Measurements from ENCODE around the gene ADAM22.

Gene ADAM22

GRCh38 chr7:88147341-88147740, 213.3 kb downstream of the ADAM22 start:
- TF ChIP-seq CTCF (IDR thresholded peaks at IDR 0.05; ENCODE audit: borderline replicate concordance, control extremely low read depth, extremely low read depth, insufficient read depth, missing control alignments): no peak
- no peak for DNase-seq (ENCODE audit: low spot score)
- in situ Hi-C loops (cut with MboI; ENCODE audit: low sequenced_read_pairs, unreplicated experiment): no loop called here

- TF ChIP-seq CTCF (IDR thresholded peaks at IDR 0.05; ENCODE audit: borderline replicate concordance, control extremely low read depth, extremely low read depth, insufficient read depth, missing control alignments): no peak
- DNase-seq (ENCODE audit: low spot score): no peak
- in situ Hi-C loops (cut with MboI; ENCODE audit: low sequenced_read_pairs, unreplicated experiment): no loop called here
These were observed 213.9 kb downstream of the ADAM22 start for GRCh38 chr7:88147949-88148348.

- in situ Hi-C loops (cut with MboI; ENCODE audit: low sequenced_read_pairs, unreplicated experiment): no loop called here
- no peak for TF ChIP-seq CTCF (IDR thresholded peaks at IDR 0.05; ENCODE audit: borderline replicate concordance, control extremely low read depth, extremely low read depth, insufficient read depth, missing control alignments)
- no peak for DNase-seq (ENCODE audit: low spot score)
These were observed 216.0 kb downstream of the ADAM22 start for GRCh38 chr7:88150033-88150432.

- TF ChIP-seq CTCF (IDR thresholded peaks at IDR 0.05; ENCODE audit: borderline replicate concordance, control extremely low read depth, extremely low read depth, insufficient read depth, missing control alignments): no peak
- no peak for DNase-seq (ENCODE audit: low spot score)
- in situ Hi-C loops (cut with MboI; ENCODE audit: low sequenced_read_pairs, unreplicated experiment): no loop called here
These were observed 217.2 kb downstream of the ADAM22 start for GRCh38 chr7:88151119-88151790.

GRCh38 chr7:88153378-88153777, 219.3 kb downstream of the ADAM22 start:
- no peak for TF ChIP-seq CTCF (IDR thresholded peaks at IDR 0.05; ENCODE audit: borderline replicate concordance, control extremely low read depth, extremely low read depth, insufficient read depth, missing control alignments)
- in situ Hi-C loops (cut with MboI; ENCODE audit: low sequenced_read_pairs, unreplicated experiment): no loop called here
- no peak for DNase-seq (ENCODE audit: low spot score)

- DNase-seq (ENCODE audit: low spot score): no peak
- in situ Hi-C loops (cut with MboI; ENCODE audit: low sequenced_read_pairs, unreplicated experiment): no loop called here
- TF ChIP-seq CTCF (IDR thresholded peaks at IDR 0.05; ENCODE audit: borderline replicate concordance, control extremely low read depth, extremely low read depth, insufficient read depth, missing control alignments): no peak
These were observed 221.7 kb downstream of the ADAM22 start for GRCh38 chr7:88155756-88156155.

All from GM13976 (cell line).